Measurements from ENCODE around the gene TMPRSS11F. TPM values are rescaled to one million over a fixed set of nuclear protein-coding genes. Genes with fewer than 3 reads are reported as not detected.

The TMPRSS11F gene
- total RNA-seq, 1 donor from 2014 or later = 0.27 TPM

DNA sequence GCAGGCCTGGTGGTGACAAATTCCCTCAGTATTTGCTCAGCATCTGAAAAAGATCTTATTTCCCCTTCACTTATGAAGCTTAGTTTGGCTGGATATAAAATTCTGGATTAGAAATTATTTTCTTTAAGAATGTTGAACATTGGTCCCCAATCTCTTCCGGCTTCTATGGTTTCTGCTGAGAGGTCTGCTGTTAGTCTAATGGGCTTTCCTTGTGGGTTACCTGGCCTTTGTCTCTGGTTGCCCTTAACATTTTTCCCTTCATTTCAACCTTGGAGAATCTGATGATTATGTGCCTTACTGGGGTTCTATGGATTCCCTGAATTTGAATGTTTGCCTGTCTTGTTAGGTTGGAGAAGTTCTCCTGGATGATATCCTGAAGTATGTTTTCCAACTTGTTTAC, 17.4 kb upstream of the TMPRSS11F start:
- H3K4me3 Mint-ChIP-seq (ENCODE audit: unreplicated experiment) = no peak overlapping the region
- H3K27me3 Mint-ChIP-seq (ENCODE audit: low read depth, unreplicated experiment) = no peaks in the 10 kb centered on the region
- DNase-seq (ENCODE audit: low read depth) = no peak
- Histone ChIP-seq H3K9ac (ENCODE audit: low read length) (no peak overlapping the region), H3K4me1 (ENCODE audit: insufficient read depth, low read length) (no peaks in the 10 kb centered on the region), H3K79me2 (ENCODE audit: insufficient read depth, low read length) (no peaks in the 10 kb centered on the region), H3K9me3 (ENCODE audit: insufficient read depth, low read depth, low read length) (no peaks in the 10 kb centered on the region), H3K36me3 (ENCODE audit: insufficient read depth, low read length) (no peaks in the 10 kb centered on the region), H3K4me2 (ENCODE audit: low read length) (no peak overlapping the region), H3K27ac (ENCODE audit: low read depth, low read length) (no peak overlapping the region), H3K4me3 (ENCODE audit: insufficient read depth, low read depth, low read length) (no peak overlapping the region), H2AFZ (ENCODE audit: low read depth, low read length) (no peak overlapping the region), H3K27me3 (ENCODE audit: insufficient read depth, low read length) (no peaks in the 10 kb centered on the region), H4K20me1 (ENCODE audit: insufficient read depth, low read length) (no peaks in the 10 kb centered on the region)
- no peaks in the 10 kb centered on the region for H3K36me3 Mint-ChIP-seq (ENCODE audit: low read depth, unreplicated experiment)
- H3K4me1 Mint-ChIP-seq (ENCODE audit: low read depth, unreplicated experiment) = peaks cover 2% of the 10 kb centered on the region
- peaks cover 5% of the 10 kb centered on the region for H3K9me3 Mint-ChIP-seq (ENCODE audit: unreplicated experiment)
- H3K27ac Mint-ChIP-seq (ENCODE audit: unreplicated experiment) = no peak overlapping the region
- TF ChIP-seq, protein P1, sequence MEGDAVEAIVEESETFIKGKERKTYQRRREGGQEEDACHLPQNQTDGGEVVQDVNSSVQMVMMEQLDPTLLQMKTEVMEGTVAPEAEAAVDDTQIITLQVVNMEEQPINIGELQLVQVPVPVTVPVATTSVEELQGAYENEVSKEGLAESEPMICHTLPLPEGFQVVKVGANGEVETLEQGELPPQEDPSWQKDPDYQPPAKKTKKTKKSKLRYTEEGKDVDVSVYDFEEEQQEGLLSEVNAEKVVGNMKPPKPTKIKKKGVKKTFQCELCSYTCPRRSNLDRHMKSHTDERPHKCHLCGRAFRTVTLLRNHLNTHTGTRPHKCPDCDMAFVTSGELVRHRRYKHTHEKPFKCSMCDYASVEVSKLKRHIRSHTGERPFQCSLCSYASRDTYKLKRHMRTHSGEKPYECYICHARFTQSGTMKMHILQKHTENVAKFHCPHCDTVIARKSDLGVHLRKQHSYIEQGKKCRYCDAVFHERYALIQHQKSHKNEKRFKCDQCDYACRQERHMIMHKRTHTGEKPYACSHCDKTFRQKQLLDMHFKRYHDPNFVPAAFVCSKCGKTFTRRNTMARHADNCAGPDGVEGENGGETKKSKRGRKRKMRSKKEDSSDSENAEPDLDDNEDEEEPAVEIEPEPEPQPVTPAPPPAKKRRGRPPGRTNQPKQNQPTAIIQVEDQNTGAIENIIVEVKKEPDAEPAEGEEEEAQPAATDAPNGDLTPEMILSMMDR (IDR thresholded peaks at IDR 0.05; ENCODE audit: insufficient read depth, low read depth, low read length) = no peak
- no peak for TF ChIP-seq EZH2 (IDR thresholded peaks at IDR 0.05; ENCODE audit: insufficient read depth, low read length)
- no peak for FAIRE-seq

DNA sequence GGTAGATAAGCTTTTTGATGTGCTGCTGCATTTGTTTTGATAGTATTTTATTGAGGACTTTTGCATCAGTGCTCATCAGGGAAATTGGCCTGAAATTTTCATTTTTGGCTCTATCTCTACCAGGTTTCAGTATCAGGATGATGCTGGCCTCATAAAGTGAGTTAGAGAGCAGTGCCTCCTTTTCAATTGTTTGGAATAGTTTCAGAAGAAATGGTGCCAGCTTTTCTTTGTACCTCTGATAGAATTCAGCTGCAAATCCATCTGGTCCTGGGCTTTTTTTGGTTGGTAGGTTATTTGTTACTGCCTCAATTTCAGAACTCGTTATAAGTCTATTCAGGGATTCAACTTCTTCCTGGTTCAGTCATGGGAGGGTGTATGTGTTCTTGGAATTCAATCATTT, 15.6 kb upstream of the TMPRSS11F start:
- FAIRE-seq = no peak
- no peaks in the 10 kb centered on the region for H3K27me3 Mint-ChIP-seq (ENCODE audit: low read depth, unreplicated experiment)

DNA sequence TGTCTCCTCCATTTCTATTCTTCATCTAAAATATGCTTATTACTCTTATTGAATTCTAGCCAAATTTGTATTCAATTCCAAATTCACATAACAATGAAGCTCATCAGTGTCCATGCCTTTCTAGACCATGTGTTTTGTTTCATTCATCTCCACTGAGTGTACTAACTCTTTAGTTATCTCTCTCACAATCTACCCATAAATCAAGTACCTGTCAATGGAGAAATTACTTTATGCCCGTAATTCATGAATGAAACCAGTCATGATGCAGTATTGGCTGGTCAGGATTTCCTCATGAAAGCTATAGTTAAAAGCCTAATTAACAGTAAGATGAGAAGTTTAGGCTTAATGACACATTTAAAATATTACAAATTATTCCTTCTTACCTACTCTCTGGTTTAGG, 12.2 kb upstream of the TMPRSS11F start:
- Mint-ChIP-seq H3K27ac (ENCODE audit: unreplicated experiment) (no peak overlapping the region), H3K4me1 (ENCODE audit: low read depth, unreplicated experiment) (no peaks in the 10 kb centered on the region), H3K9me3 (ENCODE audit: unreplicated experiment) (no peaks in the 10 kb centered on the region), H3K27me3 (ENCODE audit: low read depth, unreplicated experiment) (no peaks in the 10 kb centered on the region), H3K4me3 (ENCODE audit: unreplicated experiment) (no peak overlapping the region), H3K36me3 (ENCODE audit: low read depth, unreplicated experiment) (no peaks in the 10 kb centered on the region)
- Histone ChIP-seq H3K79me2 (ENCODE audit: insufficient read depth, low read length) (no peaks in the 10 kb centered on the region), H3K9ac (ENCODE audit: low read length) (no peak overlapping the region), H4K20me1 (ENCODE audit: insufficient read depth, low read length) (no peaks in the 10 kb centered on the region), H3K36me3 (ENCODE audit: insufficient read depth, low read length) (no peaks in the 10 kb centered on the region), H2AFZ (ENCODE audit: low read depth, low read length) (no peak overlapping the region), H3K4me1 (ENCODE audit: insufficient read depth, low read length) (no peaks in the 10 kb centered on the region), H3K27me3 (ENCODE audit: insufficient read depth, low read length) (no peaks in the 10 kb centered on the region), H3K27ac (ENCODE audit: low read depth, low read length) (no peak overlapping the region), H3K4me3 (ENCODE audit: insufficient read depth, low read depth, low read length) (no peak overlapping the region), H3K4me2 (ENCODE audit: low read length) (no peak overlapping the region), H3K9me3 (ENCODE audit: insufficient read depth, low read depth, low read length) (no peaks in the 10 kb centered on the region)
- TF ChIP-seq EZH2 (IDR thresholded peaks at IDR 0.05; ENCODE audit: insufficient read depth, low read length) = no peak
- TF ChIP-seq, protein P1 (IDR thresholded peaks at IDR 0.05; ENCODE audit: insufficient read depth, low read depth, low read length) = no peak
- DNase-seq (ENCODE audit: low read depth) (no peak), FAIRE-seq (no peak)

More for the DNA sequence above, 15.6 kb upstream of the TMPRSS11F start:
- Histone ChIP-seq H3K4me1 (ENCODE audit: insufficient read depth, low read length) (no peaks in the 10 kb centered on the region), H3K36me3 (ENCODE audit: insufficient read depth, low read length) (no peaks in the 10 kb centered on the region), H3K79me2 (ENCODE audit: insufficient read depth, low read length) (no peaks in the 10 kb centered on the region), H3K9me3 (ENCODE audit: insufficient read depth, low read depth, low read length) (no peaks in the 10 kb centered on the region), H3K27ac (ENCODE audit: low read depth, low read length) (no peak overlapping the region), H3K4me2 (ENCODE audit: low read length) (no peak overlapping the region), H3K4me3 (ENCODE audit: insufficient read depth, low read depth, low read length) (no peak overlapping the region), H3K9ac (ENCODE audit: low read length) (no peak overlapping the region), H4K20me1 (ENCODE audit: insufficient read depth, low read length) (no peaks in the 10 kb centered on the region), H2AFZ (ENCODE audit: low read depth, low read length) (no peak overlapping the region), H3K27me3 (ENCODE audit: insufficient read depth, low read length) (no peaks in the 10 kb centered on the region)
- Mint-ChIP-seq H3K27ac (ENCODE audit: unreplicated experiment) (no peak overlapping the region), H3K9me3 (ENCODE audit: unreplicated experiment) (peaks cover 5% of the 10 kb centered on the region), H3K4me3 (ENCODE audit: unreplicated experiment) (no peak overlapping the region), H3K36me3 (ENCODE audit: low read depth, unreplicated experiment) (no peaks in the 10 kb centered on the region), H3K4me1 (ENCODE audit: low read depth, unreplicated experiment) (no peaks in the 10 kb centered on the region)
- no peak for DNase-seq (ENCODE audit: low read depth)
- TF ChIP-seq EZH2 (IDR thresholded peaks at IDR 0.05; ENCODE audit: insufficient read depth, low read length) = no peak
- TF ChIP-seq, protein P1 (IDR thresholded peaks at IDR 0.05; ENCODE audit: insufficient read depth, low read depth, low read length) = no peak
